ENCODE measurements around the gene CAPZA2. TPM values are rescaled to one million over a fixed set of nuclear protein-coding genes. Genes with fewer than 3 reads are reported as not detected.

The CAPZA2 gene
- polyA plus RNA-seq, 3 donors = 67.0 to 807 (median 672) TPM

- Mint-ChIP-seq H3K27me3 (ENCODE audit: low read depth in 3 of 3) (no peaks in the 10 kb centered on the region), H3K27ac (no peak overlapping the region), H3K36me3 (peaks cover 34 to 50% of the 10 kb centered on the region in 2 donors), H3K4me1 (peaks cover 17% of the 10 kb centered on the region), H3K9me3 (peaks cover 0 to 9% (median 2%) of the 10 kb centered on the region in 7 donors), H3K4me3 (no peak overlapping the region)
- WGBS (ENCODE audit: insufficient coverage) = no CpG with 5 or more reads among the region's 3 CpGs
- Histone ChIP-seq H3K27ac (ENCODE audit: low read depth in 1 of 2, low read length in 2 of 2) (no peak overlapping the region), H3K79me2 (ENCODE audit: insufficient read depth, low read length) (peaks cover 99% of the 10 kb centered on the region), H3K4me1 (ENCODE audit: control insufficient read depth in 1 of 2, insufficient read depth in 2 of 2, low read length in 2 of 2) (peaks cover 0 to 6% of the 10 kb centered on the region in 2 donors), H3K9ac (ENCODE audit: insufficient read depth, low read length, poor library complexity, severe bottlenecking) (no peak overlapping the region), H3K4me2 (replicated peaks; ENCODE audit: extremely low read depth, low read length, poor library complexity, severe bottlenecking) (no peak overlapping the region), H4K20me1 (ENCODE audit: insufficient read depth, low read length) (peaks cover 100% of the 10 kb centered on the region), H3K36me3 (replicated peaks in 1 of 2; ENCODE audit: control insufficient read depth in 1 of 2, insufficient read depth in 2 of 2, low read length in 2 of 2) (peaks cover 25 to 47% of the 10 kb centered on the region in 2 donors), H3K27me3 (ENCODE audit: control insufficient read depth in 2 of 2, insufficient read depth in 2 of 2, low read length in 2 of 2) (no peaks in the 10 kb centered on the region), H3K9me3 (replicated peaks in 1 of 2; ENCODE audit: control insufficient read depth in 1 of 2, insufficient read depth in 1 of 2, low read length in 2 of 2) (no peaks in the 10 kb centered on the region), H2AFZ (ENCODE audit: insufficient read depth, low read depth, low read length, poor library complexity, severe bottlenecking) (no peak overlapping the region), H3K4me3 (replicated peaks in 1 of 3; ENCODE audit: low read depth in 2 of 3, low read length in 3 of 3) (no peak overlapping the region)
- no peak for DNase-seq
- TF ChIP-seq, protein P1, sequence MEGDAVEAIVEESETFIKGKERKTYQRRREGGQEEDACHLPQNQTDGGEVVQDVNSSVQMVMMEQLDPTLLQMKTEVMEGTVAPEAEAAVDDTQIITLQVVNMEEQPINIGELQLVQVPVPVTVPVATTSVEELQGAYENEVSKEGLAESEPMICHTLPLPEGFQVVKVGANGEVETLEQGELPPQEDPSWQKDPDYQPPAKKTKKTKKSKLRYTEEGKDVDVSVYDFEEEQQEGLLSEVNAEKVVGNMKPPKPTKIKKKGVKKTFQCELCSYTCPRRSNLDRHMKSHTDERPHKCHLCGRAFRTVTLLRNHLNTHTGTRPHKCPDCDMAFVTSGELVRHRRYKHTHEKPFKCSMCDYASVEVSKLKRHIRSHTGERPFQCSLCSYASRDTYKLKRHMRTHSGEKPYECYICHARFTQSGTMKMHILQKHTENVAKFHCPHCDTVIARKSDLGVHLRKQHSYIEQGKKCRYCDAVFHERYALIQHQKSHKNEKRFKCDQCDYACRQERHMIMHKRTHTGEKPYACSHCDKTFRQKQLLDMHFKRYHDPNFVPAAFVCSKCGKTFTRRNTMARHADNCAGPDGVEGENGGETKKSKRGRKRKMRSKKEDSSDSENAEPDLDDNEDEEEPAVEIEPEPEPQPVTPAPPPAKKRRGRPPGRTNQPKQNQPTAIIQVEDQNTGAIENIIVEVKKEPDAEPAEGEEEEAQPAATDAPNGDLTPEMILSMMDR (IDR thresholded peaks at IDR 0.05) = no peak
- intact Hi-C loops (cut with micrococcal nuclease) = no loop called here
These were observed 22.3 kb downstream of the CAPZA2 start for GRCh38 chr7:116884691-116885090.

- WGBS (ENCODE audit: insufficient coverage) = no CpG with 5 or more reads among the region's 2 CpGs
- TF ChIP-seq, protein P1 (IDR thresholded peaks at IDR 0.05) = no peak
- peaks cover 17% of the 10 kb centered on the region for H3K4me1 Mint-ChIP-seq
These were observed 23.3 kb downstream of the CAPZA2 start for GRCh38 chr7:116885724-116886123.

More at GRCh38 chr7:116885724-116886123, 23.3 kb downstream of the CAPZA2 start:
- no peak for DNase-seq
- Mint-ChIP-seq H3K27me3 (ENCODE audit: low read depth in 3 of 3) (no peaks in the 10 kb centered on the region), H3K9me3 (peaks cover 0 to 9% (median 2%) of the 10 kb centered on the region in 7 donors), H3K27ac (peak overlapping the region in 2 of 7 donors; percentile 16 to 59), H3K4me3 (no peak overlapping the region), H3K36me3 (peaks cover 39 to 55% of the 10 kb centered on the region in 2 donors)
- Histone ChIP-seq H3K9ac (ENCODE audit: insufficient read depth, low read length, poor library complexity, severe bottlenecking) (no peak overlapping the region), H3K4me3 (replicated peaks in 1 of 3; ENCODE audit: low read depth in 2 of 3, low read length in 3 of 3) (no peak overlapping the region), H3K4me2 (replicated peaks; ENCODE audit: extremely low read depth, low read length, poor library complexity, severe bottlenecking) (no peak overlapping the region), H3K27me3 (ENCODE audit: control insufficient read depth in 2 of 2, insufficient read depth in 2 of 2, low read length in 2 of 2) (no peaks in the 10 kb centered on the region), H2AFZ (ENCODE audit: insufficient read depth, low read depth, low read length, poor library complexity, severe bottlenecking) (no peak overlapping the region), H3K4me1 (ENCODE audit: control insufficient read depth in 1 of 2, insufficient read depth in 2 of 2, low read length in 2 of 2) (peaks cover 0 to 6% of the 10 kb centered on the region in 2 donors), H3K36me3 (replicated peaks in 1 of 2; ENCODE audit: control insufficient read depth in 1 of 2, insufficient read depth in 2 of 2, low read length in 2 of 2) (peaks cover 29 to 51% of the 10 kb centered on the region in 2 donors), H3K27ac (ENCODE audit: low read depth in 1 of 2, low read length in 2 of 2) (no peak overlapping the region), H3K79me2 (ENCODE audit: insufficient read depth, low read length) (peaks cover 97% of the 10 kb centered on the region), H4K20me1 (ENCODE audit: insufficient read depth, low read length) (peaks cover 98% of the 10 kb centered on the region), H3K9me3 (replicated peaks in 1 of 2; ENCODE audit: control insufficient read depth in 1 of 2, insufficient read depth in 1 of 2, low read length in 2 of 2) (no peaks in the 10 kb centered on the region)
- intact Hi-C loops (cut with micrococcal nuclease) = no loop called here
